Breast epithelium (tissue), 3 donors: Measurements from ENCODE around the gene KIAA0513.
A peak's percentile ranks its signal among the peaks of the same experiment; 100 is the strongest.

Experiments used
- POLR2A ChIP-seq: fragments of 450-650 bp; IDR thresholded peaks from one replicate; pipeline ENCODE4 v1.6.1; 2016; ENCODE audit warnings: antibody characterized with exemption, mild to moderate bottlenecking, moderate library complexity
- POLR2AphosphoS5 ChIP-seq, 3 donors: sonication (generic); formaldehyde crosslinking; IDR thresholded peaks; one replicate each; pipeline ENCODE4 v1.6.1; 2017; ENCODE audit warnings: antibody characterized with exemption in 3 of 3
- TF ChIP-seq, protein P1 (sequence below), 3 donors: fragments of 450-650 bp; IDR thresholded peaks; one replicate each; pipeline ENCODE4 v1.5.1; 2016 to 2017; ENCODE audit warnings: antibody characterized with exemption in 3 of 3, mild to moderate bottlenecking in 3 of 3, moderate library complexity in 3 of 3

DNA sequence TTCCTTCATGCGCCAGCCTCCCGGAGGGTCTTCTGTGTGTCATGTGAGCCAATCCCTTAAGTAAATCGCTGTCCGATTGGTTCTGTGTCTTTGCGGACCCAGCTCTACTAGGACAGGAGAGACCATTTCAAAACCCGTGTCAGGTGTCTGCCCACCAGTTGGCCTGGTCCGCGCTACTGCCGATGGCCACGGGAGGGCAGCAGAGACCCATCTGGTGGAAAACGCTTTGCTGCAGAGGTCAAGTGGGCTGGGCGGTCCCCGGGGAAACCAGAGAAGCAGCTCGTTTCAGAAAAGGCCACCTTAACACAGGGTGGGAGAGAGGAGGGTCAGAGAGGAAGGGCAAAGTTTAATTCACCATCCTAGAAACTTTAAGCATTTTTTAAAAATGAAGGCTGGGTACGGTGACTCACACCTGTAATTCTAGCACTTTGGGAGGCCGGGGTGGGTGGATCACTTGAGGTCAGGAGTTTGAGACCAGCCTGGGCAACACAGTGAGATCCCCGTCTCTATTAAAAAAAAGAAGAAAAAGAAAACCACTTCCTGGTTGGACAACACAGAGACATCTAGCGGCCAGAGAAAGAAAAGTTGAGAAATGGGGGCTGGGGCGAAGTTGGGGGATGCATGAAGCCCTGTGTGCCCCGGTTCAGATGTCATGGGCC is 87.4 kb downstream of the KIAA0513 start:
- peak; percentile 58 to 70 (median 67) for TF ChIP-seq POLR2AphosphoS5 (IDR thresholded peaks at IDR 0.05)
- no peak for TF ChIP-seq POLR2A
- TF ChIP-seq, protein P1, sequence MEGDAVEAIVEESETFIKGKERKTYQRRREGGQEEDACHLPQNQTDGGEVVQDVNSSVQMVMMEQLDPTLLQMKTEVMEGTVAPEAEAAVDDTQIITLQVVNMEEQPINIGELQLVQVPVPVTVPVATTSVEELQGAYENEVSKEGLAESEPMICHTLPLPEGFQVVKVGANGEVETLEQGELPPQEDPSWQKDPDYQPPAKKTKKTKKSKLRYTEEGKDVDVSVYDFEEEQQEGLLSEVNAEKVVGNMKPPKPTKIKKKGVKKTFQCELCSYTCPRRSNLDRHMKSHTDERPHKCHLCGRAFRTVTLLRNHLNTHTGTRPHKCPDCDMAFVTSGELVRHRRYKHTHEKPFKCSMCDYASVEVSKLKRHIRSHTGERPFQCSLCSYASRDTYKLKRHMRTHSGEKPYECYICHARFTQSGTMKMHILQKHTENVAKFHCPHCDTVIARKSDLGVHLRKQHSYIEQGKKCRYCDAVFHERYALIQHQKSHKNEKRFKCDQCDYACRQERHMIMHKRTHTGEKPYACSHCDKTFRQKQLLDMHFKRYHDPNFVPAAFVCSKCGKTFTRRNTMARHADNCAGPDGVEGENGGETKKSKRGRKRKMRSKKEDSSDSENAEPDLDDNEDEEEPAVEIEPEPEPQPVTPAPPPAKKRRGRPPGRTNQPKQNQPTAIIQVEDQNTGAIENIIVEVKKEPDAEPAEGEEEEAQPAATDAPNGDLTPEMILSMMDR (IDR thresholded peaks at IDR 0.05) = peak; percentile 89 to 98 (median 97)
